ENCODE results near the gene THYN1. TPM values are rescaled to one million over a fixed set of nuclear protein-coding genes. Genes with fewer than 3 reads are reported as not detected.

Gene THYN1
- polyA plus RNA-seq, 1 donor (not counting 4 experiments of a cell fraction or from before 2014, with no cell fraction given): 45.8 TPM

DNA sequence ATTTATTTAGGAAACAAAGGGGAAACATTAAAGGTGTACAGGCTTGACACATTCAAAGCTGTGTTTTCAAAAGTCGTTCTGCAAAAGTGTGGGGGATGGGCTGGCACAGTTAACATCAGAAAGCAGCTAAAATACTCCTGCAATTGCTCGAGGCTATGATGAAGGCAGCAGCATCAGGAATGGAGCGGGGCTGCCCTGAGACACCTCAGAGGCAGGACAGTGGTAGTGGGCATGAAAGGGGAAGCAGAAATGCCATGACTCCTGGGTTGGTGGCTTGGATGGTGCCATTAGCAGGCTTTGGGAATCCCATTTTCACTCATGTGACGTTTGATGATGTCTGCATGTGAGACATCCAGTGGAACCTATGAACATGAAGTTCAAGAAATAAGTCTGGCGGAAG lies 30.0 kb downstream of the THYN1 start:
- H3K27me3 ChIP-seq (ENCODE audit: control insufficient read depth, extremely low read depth, insufficient read depth, low read length): no peaks in the 10 kb centered on the region
- H3K9ac ChIP-seq (ENCODE audit: control insufficient read depth, extremely low read depth, insufficient read depth, low read length): peak overlapping the region; percentile 83
- H3K36me3 ChIP-seq (ENCODE audit: control insufficient read depth in 2 of 2, extremely low read depth in 1 of 2, insufficient read depth in 2 of 2, low read length in 2 of 2): peaks cover 7 to 9% of the 10 kb centered on the region in 2 experiments
- peak overlapping the region; percentile 100 for H3K4me2 ChIP-seq (ENCODE audit: control insufficient read depth, extremely low read depth, insufficient read depth, low read depth, low read length)
- peak overlapping the region; percentile 65 for H2AFZ ChIP-seq (ENCODE audit: control insufficient read depth, low read length)
- FAIRE-seq: no peak
- H4K20me1 ChIP-seq (ENCODE audit: control insufficient read depth, extremely low read depth, insufficient read depth, low read length): no peaks in the 10 kb centered on the region
- H3K4me1 ChIP-seq (ENCODE audit: control insufficient read depth, extremely low read depth, insufficient read depth, low read length): peaks cover 24% of the 10 kb centered on the region
- peaks cover 2% of the 10 kb centered on the region for H3K9me1 ChIP-seq (ENCODE audit: control insufficient read depth, extremely low read depth, insufficient read depth, low read length)
- no peak for TF ChIP-seq EZH2 (IDR thresholded peaks at IDR 0.05; ENCODE audit: low read length)
- TF ChIP-seq, protein P1, sequence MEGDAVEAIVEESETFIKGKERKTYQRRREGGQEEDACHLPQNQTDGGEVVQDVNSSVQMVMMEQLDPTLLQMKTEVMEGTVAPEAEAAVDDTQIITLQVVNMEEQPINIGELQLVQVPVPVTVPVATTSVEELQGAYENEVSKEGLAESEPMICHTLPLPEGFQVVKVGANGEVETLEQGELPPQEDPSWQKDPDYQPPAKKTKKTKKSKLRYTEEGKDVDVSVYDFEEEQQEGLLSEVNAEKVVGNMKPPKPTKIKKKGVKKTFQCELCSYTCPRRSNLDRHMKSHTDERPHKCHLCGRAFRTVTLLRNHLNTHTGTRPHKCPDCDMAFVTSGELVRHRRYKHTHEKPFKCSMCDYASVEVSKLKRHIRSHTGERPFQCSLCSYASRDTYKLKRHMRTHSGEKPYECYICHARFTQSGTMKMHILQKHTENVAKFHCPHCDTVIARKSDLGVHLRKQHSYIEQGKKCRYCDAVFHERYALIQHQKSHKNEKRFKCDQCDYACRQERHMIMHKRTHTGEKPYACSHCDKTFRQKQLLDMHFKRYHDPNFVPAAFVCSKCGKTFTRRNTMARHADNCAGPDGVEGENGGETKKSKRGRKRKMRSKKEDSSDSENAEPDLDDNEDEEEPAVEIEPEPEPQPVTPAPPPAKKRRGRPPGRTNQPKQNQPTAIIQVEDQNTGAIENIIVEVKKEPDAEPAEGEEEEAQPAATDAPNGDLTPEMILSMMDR (optimal IDR thresholded peaks at IDR 0.05 in 1 of 3, IDR thresholded peaks at IDR 0.05 in 1 of 3, conservative IDR thresholded peaks at IDR 0.05 in 1 of 3; ENCODE audit: extremely low read depth in 1 of 3, insufficient read depth in 2 of 3, low read length in 3 of 3): no peak
- peak overlapping the region; percentile 60 to 94 (median 84) for H3K4me3 ChIP-seq (ENCODE audit: control insufficient read depth in 2 of 3, extremely low read depth in 1 of 3, insufficient read depth in 2 of 3, low read depth in 1 of 3, low read length in 3 of 3)
- peak overlapping the region; percentile 61 for H3K27ac ChIP-seq (ENCODE audit: control insufficient read depth, insufficient read depth, low read length)
- DNase-seq (ENCODE audit: low read depth, low spot score): no peak
- dilution Hi-C loops (cut with MboI; ENCODE audit: extremely low pct_ligation_motif_present, low sequenced_read_pairs): no loop called here
- no peaks in the 10 kb centered on the region for H3K9me3 ChIP-seq (ENCODE audit: control insufficient read depth, low read depth, low read length)
- H3K79me2 ChIP-seq (ENCODE audit: control insufficient read depth, insufficient read depth, low read length): peaks cover 69% of the 10 kb centered on the region

GRCh38 chr11:134216816-134217215 lies 36.3 kb downstream of the THYN1 start:
- H3K27ac ChIP-seq (ENCODE audit: control insufficient read depth, insufficient read depth, low read length): no peak overlapping the region
- peaks cover 60% of the 10 kb centered on the region for H3K79me2 ChIP-seq (ENCODE audit: control insufficient read depth, insufficient read depth, low read length)
- H3K9me3 ChIP-seq (ENCODE audit: control insufficient read depth, low read depth, low read length): no peaks in the 10 kb centered on the region
- no peak overlapping the region for H2AFZ ChIP-seq (ENCODE audit: control insufficient read depth, low read length)
- no peak overlapping the region for H3K4me2 ChIP-seq (ENCODE audit: control insufficient read depth, extremely low read depth, insufficient read depth, low read depth, low read length)
- no peaks in the 10 kb centered on the region for H3K27me3 ChIP-seq (ENCODE audit: control insufficient read depth, extremely low read depth, insufficient read depth, low read length)
- no peaks in the 10 kb centered on the region for H4K20me1 ChIP-seq (ENCODE audit: control insufficient read depth, extremely low read depth, insufficient read depth, low read length)
- dilution Hi-C loops (cut with MboI; ENCODE audit: extremely low pct_ligation_motif_present, low sequenced_read_pairs): no loop called here
- no peak for FAIRE-seq
- no peak for DNase-seq (ENCODE audit: low read depth, low spot score)
- no peaks in the 10 kb centered on the region for H3K9me1 ChIP-seq (ENCODE audit: control insufficient read depth, extremely low read depth, insufficient read depth, low read length)
- H3K4me1 ChIP-seq (ENCODE audit: control insufficient read depth, extremely low read depth, insufficient read depth, low read length): no peaks in the 10 kb centered on the region
- H3K4me3 ChIP-seq (ENCODE audit: control insufficient read depth in 2 of 3, extremely low read depth in 1 of 3, insufficient read depth in 2 of 3, low read depth in 1 of 3, low read length in 3 of 3): no peak overlapping the region
- H3K36me3 ChIP-seq (ENCODE audit: control insufficient read depth in 2 of 2, extremely low read depth in 1 of 2, insufficient read depth in 2 of 2, low read length in 2 of 2): peaks cover 6 to 11% of the 10 kb centered on the region in 2 experiments
- TF ChIP-seq EZH2 (IDR thresholded peaks at IDR 0.05; ENCODE audit: low read length): no peak
- TF ChIP-seq, protein P1 (optimal IDR thresholded peaks at IDR 0.05 in 1 of 3, IDR thresholded peaks at IDR 0.05 in 1 of 3, conservative IDR thresholded peaks at IDR 0.05 in 1 of 3; ENCODE audit: extremely low read depth in 1 of 3, insufficient read depth in 2 of 3, low read length in 3 of 3): no peak
- H3K9ac ChIP-seq (ENCODE audit: control insufficient read depth, extremely low read depth, insufficient read depth, low read length): no peak overlapping the region

Measured in keratinocyte (primary cell).